ENCODE measurements around the gene SLC24A3. TPM values are rescaled to one million over a fixed set of nuclear protein-coding genes. Genes with fewer than 3 reads are reported as not detected.

Gene SLC24A3
- polyA plus RNA-seq, 1 donor (not counting 4 experiments of a cell fraction or from before 2014, with no cell fraction given): 0.17 TPM

GRCh38 chr20:19765266-19765665, 552.8 kb downstream of the SLC24A3 start:
- H3K27me3 ChIP-seq (ENCODE audit: control insufficient read depth, extremely low read depth, insufficient read depth, low read length): peaks cover 3% of the 10 kb centered on the region
- H3K4me2 ChIP-seq (ENCODE audit: control insufficient read depth, extremely low read depth, insufficient read depth, low read depth, low read length): no peak overlapping the region
- no peak overlapping the region for H2AFZ ChIP-seq (ENCODE audit: control insufficient read depth, low read length)
- DNase-seq (ENCODE audit: low read depth, low spot score) (no peak), FAIRE-seq (no peak)
- no peaks in the 10 kb centered on the region for H3K4me1 ChIP-seq (ENCODE audit: control insufficient read depth, extremely low read depth, insufficient read depth, low read length)
- no peak for TF ChIP-seq EZH2 (IDR thresholded peaks at IDR 0.05; ENCODE audit: low read length)
- TF ChIP-seq CTCF (optimal IDR thresholded peaks at IDR 0.05 in 1 of 3, IDR thresholded peaks at IDR 0.05 in 1 of 3, conservative IDR thresholded peaks at IDR 0.05 in 1 of 3; ENCODE audit: extremely low read depth in 1 of 3, insufficient read depth in 2 of 3, low read length in 3 of 3): no peak
- H3K79me2 ChIP-seq (ENCODE audit: control insufficient read depth, insufficient read depth, low read length): no peaks in the 10 kb centered on the region
- no peaks in the 10 kb centered on the region for H3K36me3 ChIP-seq (ENCODE audit: control insufficient read depth in 2 of 2, extremely low read depth in 1 of 2, insufficient read depth in 2 of 2, low read length in 2 of 2)
- H3K9ac ChIP-seq (ENCODE audit: control insufficient read depth, extremely low read depth, insufficient read depth, low read length): no peak overlapping the region
- H3K4me3 ChIP-seq (ENCODE audit: control insufficient read depth in 2 of 3, extremely low read depth in 1 of 3, insufficient read depth in 2 of 3, low read depth in 1 of 3, low read length in 3 of 3): no peak overlapping the region
- no peaks in the 10 kb centered on the region for H3K9me1 ChIP-seq (ENCODE audit: control insufficient read depth, extremely low read depth, insufficient read depth, low read length)
- H3K9me3 ChIP-seq (ENCODE audit: control insufficient read depth, low read depth, low read length): no peaks in the 10 kb centered on the region
- no peak overlapping the region for H3K27ac ChIP-seq (ENCODE audit: control insufficient read depth, insufficient read depth, low read length)
- H4K20me1 ChIP-seq (ENCODE audit: control insufficient read depth, extremely low read depth, insufficient read depth, low read length): no peaks in the 10 kb centered on the region
- dilution Hi-C loops (cut with MboI; ENCODE audit: extremely low pct_ligation_motif_present, low sequenced_read_pairs): no loop called here

GRCh38 chr20:19765913-19766312, 553.5 kb downstream of the SLC24A3 start:
- TF ChIP-seq EZH2 (IDR thresholded peaks at IDR 0.05; ENCODE audit: low read length): no peak
- no peak for TF ChIP-seq CTCF (optimal IDR thresholded peaks at IDR 0.05 in 1 of 3, IDR thresholded peaks at IDR 0.05 in 1 of 3, conservative IDR thresholded peaks at IDR 0.05 in 1 of 3; ENCODE audit: extremely low read depth in 1 of 3, insufficient read depth in 2 of 3, low read length in 3 of 3)
- Histone ChIP-seq H3K27ac (ENCODE audit: control insufficient read depth, insufficient read depth, low read length) (no peak overlapping the region), H3K9ac (ENCODE audit: control insufficient read depth, extremely low read depth, insufficient read depth, low read length) (no peak overlapping the region), H3K4me2 (ENCODE audit: control insufficient read depth, extremely low read depth, insufficient read depth, low read depth, low read length) (no peak overlapping the region), H3K36me3 (ENCODE audit: control insufficient read depth in 2 of 2, extremely low read depth in 1 of 2, insufficient read depth in 2 of 2, low read length in 2 of 2) (no peaks in the 10 kb centered on the region), H3K4me3 (ENCODE audit: control insufficient read depth in 2 of 3, extremely low read depth in 1 of 3, insufficient read depth in 2 of 3, low read depth in 1 of 3, low read length in 3 of 3) (no peak overlapping the region), H2AFZ (ENCODE audit: control insufficient read depth, low read length) (no peak overlapping the region), H3K9me3 (ENCODE audit: control insufficient read depth, low read depth, low read length) (no peaks in the 10 kb centered on the region), H3K4me1 (ENCODE audit: control insufficient read depth, extremely low read depth, insufficient read depth, low read length) (no peaks in the 10 kb centered on the region), H3K79me2 (ENCODE audit: control insufficient read depth, insufficient read depth, low read length) (no peaks in the 10 kb centered on the region), H3K9me1 (ENCODE audit: control insufficient read depth, extremely low read depth, insufficient read depth, low read length) (no peaks in the 10 kb centered on the region), H4K20me1 (ENCODE audit: control insufficient read depth, extremely low read depth, insufficient read depth, low read length) (no peaks in the 10 kb centered on the region), H3K27me3 (ENCODE audit: control insufficient read depth, extremely low read depth, insufficient read depth, low read length) (peaks cover 3% of the 10 kb centered on the region)
- DNase-seq (ENCODE audit: low read depth, low spot score) (no peak), FAIRE-seq (no peak)
- dilution Hi-C loops (cut with MboI; ENCODE audit: extremely low pct_ligation_motif_present, low sequenced_read_pairs): no loop called here
